GM13977 (cell line): Measurements from ENCODE around the gene OPRM1.

Experiments used
- DNase-seq: peaks from one replicate; pipeline ENCODE4 v3.0.0; 2012; ENCODE audit warnings: low spot score
- CTCF ChIP-seq: IDR thresholded peaks from 2 replicates; pipeline ENCODE4 v1.5.1; 2012; ENCODE audit warnings: mild to moderate bottlenecking, control low read depth; ENCODE audit not compliant: insufficient read depth; ENCODE audit errors: extremely low read depth, missing control alignments
- in situ Hi-C: fragments of 300-500 bp; cut with MboI; formaldehyde crosslinking; loops from one replicate; pipeline ENCODE4 v1.12.0; 2022; ENCODE audit warnings: low sequenced_read_pairs, low pct_unique_long_range_greater_than_20kb, mixed read lengths, inconsistent platforms; ENCODE audit not compliant: unreplicated experiment

Gene OPRM1

GRCh38 chr6:154002894-154003293, 36.1 kb upstream of the OPRM1 start:
- no peak for TF ChIP-seq CTCF
- no peak for DNase-seq
- in situ Hi-C loops, result no loop called here

GRCh38 chr6:154010371-154010770, 28.7 kb upstream of the OPRM1 start:
- TF ChIP-seq CTCF, result no peak
- no peak for DNase-seq
- in situ Hi-C loops, result no loop called here

- no peak for TF ChIP-seq CTCF
- in situ Hi-C loops, result no loop called here
- no peak for DNase-seq
Measured at GRCh38 chr6:154012852-154013251, 26.2 kb upstream of the OPRM1 start.

- no peak for TF ChIP-seq CTCF
- in situ Hi-C loops, result no loop called here
- no peak for DNase-seq
Measured at GRCh38 chr6:154017786-154018185, 21.3 kb upstream of the OPRM1 start.

GRCh38 chr6:154030646-154031045, 8.4 kb upstream of the OPRM1 start:
- TF ChIP-seq CTCF, result no peak
- in situ Hi-C loops, result no loop called here
- no peak for DNase-seq

GRCh38 chr6:154041001-154041400, 2.0 kb downstream of the OPRM1 start:
- in situ Hi-C loops, result no loop called here
- no peak for TF ChIP-seq CTCF

GRCh38 chr6:154053141-154053540, 14.1 kb downstream of the OPRM1 start:
- no peak for TF ChIP-seq CTCF
- DNase-seq, result no peak
- in situ Hi-C loops, result no loop called here

More at GRCh38 chr6:154041001-154041400, 2.0 kb downstream of the OPRM1 start:
- no peak for DNase-seq
